Activated CD8-positive, alpha-beta memory T cell treated with anti-CD3 and anti-CD28 coated beads, Interleukin-2, amount 50 U/mL, for 1 hour (primary cell): ENCODE data around the gene GASK1A.
A peak's percentile ranks its signal among the peaks of the same experiment; 100 is the strongest.

Experiments
- DNase-seq: peaks from one replicate; pipeline ENCODE4 v3.0.0-alpha.2; 2020; ENCODE audit errors: extremely low read depth

Gene GASK1A

DNA sequence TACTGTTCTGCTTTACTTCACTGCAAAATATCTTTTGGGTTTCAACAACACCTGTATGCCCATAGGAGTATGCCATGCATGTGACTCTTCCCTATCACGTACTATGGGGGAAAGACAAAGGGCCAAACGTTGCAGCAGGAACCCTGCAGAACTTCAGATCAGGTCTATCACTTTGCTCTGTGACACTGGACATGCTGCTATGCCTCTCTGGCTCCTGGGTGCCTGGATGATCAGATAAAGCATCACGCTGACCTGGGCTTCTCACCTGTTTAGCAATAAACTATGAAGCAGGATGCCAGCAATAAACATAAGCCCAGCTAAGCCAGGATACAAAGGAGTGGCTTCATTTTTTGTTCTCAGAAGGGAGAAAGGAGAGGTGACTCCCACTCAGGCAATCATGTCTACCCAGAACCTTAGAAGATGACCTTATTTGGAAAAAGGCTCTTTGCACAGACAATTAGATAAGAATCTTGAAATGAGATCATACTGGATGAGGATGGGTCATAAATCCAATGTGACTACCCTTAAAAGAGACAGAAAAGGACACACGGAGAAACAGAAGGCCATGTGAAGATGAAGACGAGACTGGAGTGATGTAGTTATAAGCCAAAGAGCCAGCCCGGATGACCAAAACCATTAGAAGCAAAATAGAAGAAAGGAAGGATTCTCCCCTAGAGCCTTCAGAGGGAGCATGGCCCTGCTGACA lies 107.5 kb downstream of the GASK1A start:
- DNase-seq = no peak

DNA sequence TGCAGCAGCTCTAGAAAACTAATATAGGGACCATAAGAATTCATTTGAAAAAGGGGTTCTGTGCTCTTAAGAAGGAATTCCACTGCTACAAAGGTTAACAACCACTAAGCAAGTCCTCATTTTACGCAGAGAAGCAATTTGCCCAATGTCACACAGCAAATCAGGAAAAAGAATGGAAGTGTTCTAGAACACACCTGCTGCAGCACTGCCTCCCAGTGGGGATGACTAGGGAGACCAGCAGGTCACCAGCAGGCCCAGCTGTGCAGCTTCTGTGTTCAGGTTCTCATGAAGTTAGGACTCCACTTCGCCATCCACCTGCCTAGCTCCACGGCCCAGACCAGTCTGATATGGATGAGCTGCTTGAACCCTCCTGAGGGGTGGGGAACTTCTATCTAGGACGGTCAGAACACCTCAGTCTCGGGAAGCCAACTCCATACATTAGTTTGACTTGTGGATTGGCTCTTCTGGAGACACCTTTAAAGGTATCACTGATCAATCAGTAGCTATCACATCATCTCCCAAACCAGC lies 108.2 kb downstream of the GASK1A start:
- no peak for DNase-seq

DNA sequence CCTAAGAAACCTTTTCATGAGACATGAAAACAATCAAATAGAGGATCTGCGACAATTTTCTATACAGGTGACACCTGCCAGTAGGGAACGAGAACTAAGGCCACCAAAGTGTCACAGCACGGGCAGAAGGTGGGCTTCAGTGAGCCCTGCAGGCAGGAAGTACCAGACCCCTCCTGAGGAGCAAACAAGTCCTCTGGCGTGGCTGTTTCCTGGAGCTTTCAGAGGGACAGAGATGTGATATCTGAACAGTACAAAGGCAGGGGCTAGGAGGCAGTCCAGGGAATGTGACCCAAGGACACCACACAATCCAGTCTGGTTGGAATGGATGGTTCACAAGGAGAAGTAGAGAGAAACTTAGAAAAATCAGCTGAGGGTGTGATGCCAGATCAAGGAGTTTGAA lies 110.0 kb downstream of the GASK1A start:
- no peak for DNase-seq

DNA sequence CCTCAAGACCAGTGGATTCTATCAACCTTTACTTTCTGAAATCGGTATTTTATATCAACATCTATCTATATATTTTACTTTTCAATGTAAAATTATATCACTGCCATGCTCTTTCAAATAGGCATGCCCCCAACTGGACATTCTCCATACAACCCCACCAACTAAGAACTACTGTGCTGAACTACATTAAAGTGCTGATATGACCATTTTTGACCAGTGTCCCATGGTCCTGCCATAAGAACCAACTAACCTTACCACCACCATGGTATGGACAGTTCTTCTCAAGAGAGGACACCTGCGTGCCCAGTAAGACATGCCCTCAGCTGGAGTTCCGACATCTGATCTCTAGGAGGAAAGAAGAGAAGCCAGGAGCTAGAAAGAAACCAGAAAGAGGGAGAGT lies 111.1 kb downstream of the GASK1A start:
- DNase-seq = no peak

DNA sequence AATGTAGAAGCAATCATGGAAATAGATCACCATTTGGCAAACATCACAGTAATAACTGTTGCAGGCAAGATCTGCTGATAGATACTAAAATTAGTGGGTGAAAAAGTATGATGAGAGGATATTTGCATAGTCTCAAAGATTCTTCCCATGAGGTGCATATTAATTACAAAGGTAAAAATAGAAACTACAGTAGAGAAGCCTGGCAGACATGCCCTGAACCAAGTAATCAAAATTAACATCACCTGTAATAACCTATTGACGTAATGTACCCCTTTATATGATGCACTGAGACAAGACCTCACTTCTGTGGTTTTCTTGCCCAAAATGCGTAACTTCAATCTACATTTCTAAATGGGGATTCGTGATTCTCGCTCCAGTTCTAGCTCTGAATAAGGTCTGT lies 112.4 kb downstream of the GASK1A start:
- DNase-seq = no peak

DNA sequence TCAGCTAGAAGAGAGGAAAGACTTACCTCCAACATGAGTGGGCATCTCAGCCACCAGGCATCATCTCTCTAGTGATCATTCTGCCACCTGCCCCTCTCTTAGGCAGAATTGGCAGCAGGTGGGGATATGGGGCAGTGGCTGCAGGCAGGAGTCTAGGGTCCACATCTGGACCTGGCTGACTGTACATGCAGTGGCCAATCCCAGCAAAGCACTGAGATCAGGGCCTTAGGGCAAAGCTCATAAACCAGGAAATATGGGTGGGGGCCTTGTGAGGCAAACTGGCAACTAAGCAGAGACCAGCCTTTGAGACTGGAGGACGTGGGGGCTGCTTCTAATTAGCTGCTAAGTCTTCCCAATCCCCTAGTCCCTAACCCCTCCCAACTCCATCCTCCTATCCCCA lies 113.9 kb downstream of the GASK1A start:
- no peak for DNase-seq

- DNase-seq = no peak
Measured at GRCh38 chr3:43093974-43094373, 114.9 kb downstream of the GASK1A start.

- no peak for DNase-seq
Measured at GRCh38 chr3:43094381-43094780, 115.3 kb downstream of the GASK1A start.

DNA sequence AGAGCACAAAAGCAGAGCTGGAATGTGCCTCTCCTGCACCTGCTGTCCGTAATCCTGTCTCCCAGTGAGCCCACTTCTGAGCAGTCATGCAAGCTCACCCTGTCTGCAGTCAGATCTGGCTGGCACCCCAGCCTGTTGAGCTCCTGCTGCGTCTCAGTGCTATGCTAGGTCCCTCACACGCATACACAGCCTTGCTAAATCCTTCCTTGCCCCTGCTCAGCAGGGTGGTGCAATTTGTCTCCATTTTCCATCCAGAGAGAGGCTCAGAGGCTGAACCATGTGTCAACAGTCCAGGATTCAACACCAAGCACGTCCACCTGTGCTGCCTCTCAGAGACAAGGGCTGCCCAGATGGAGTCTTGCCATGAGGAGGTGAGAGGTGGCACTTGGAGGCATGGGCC lies 115.7 kb downstream of the GASK1A start:
- no peak for DNase-seq

- DNase-seq = no peak
Measured at GRCh38 chr3:43095370-43095769, 116.3 kb downstream of the GASK1A start.

- no peak for DNase-seq
Measured at GRCh38 chr3:43096761-43097160, 117.7 kb downstream of the GASK1A start.

DNA sequence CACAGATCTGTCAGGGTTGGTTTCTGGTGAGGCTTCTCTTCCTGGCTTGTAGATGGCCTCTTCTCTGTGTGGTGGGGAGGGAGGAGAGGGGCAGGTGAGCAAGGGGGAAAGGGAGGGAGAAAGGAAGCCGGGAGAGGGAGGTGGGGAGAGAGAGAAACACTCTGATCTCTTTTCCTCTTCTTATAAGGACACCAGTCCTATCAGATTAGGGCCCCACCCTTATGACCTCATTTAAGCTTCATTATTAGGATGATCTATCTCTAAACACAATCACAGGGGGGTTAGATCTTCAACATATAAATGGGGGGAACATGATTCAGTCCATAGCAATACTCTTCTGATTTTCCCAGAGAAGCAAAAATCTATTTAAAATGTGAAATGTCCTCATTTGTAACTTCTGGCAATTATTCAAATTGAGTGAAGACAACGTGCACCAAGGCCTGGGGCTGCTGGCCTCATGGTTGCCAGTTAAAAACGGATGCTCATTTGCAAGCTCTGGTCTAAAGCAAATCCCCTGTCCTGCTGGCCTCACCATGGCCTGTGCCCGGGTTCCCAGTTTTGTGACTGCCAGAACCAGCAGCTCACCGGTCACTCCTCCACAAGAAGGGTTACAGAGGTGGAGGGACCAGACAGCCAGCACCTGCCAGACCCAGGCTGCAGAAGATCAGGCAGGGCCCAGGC lies 118.4 kb downstream of the GASK1A start:
- no peak for DNase-seq

GRCh38 chr3:43098761-43099160 lies 119.7 kb downstream of the GASK1A start:
- DNase-seq = no peak

DNA sequence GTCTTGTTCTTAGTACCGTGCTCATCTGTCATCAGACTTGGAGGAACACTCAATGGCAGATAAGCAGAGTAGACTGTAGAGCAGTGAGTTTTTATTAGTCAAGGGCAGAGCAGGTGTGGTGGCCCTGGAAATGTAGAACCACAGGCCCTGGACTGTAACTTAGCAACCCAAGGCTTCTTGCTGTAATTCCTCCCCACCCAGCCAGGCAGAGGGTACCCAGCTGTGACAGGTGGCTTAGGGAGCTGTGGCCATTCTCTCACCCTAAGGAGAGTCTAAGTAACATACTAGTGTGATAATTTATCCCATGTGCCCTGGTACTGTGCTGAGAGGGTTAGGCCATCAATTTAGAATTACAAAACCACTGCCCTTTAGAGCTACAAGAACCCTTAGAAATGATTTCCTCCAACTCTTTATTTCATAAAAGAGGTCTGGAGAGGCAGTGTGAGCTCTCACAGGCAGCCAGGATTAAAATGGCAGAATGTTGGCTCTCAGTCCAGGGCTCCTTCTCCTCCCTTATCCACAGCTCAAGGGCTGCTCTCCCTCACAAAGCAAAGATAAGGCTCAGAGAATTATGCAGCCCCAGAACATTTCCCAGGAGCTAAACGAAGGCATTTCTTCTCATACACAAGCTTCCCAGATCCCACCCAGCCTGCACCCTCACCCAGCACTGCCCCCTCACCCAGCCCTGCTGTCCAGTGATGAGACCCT lies 123.8 kb downstream of the GASK1A start:
- no peak for DNase-seq

GRCh38 chr3:43104039-43104438 lies 124.9 kb downstream of the GASK1A start:
- DNase-seq = no peak

DNA sequence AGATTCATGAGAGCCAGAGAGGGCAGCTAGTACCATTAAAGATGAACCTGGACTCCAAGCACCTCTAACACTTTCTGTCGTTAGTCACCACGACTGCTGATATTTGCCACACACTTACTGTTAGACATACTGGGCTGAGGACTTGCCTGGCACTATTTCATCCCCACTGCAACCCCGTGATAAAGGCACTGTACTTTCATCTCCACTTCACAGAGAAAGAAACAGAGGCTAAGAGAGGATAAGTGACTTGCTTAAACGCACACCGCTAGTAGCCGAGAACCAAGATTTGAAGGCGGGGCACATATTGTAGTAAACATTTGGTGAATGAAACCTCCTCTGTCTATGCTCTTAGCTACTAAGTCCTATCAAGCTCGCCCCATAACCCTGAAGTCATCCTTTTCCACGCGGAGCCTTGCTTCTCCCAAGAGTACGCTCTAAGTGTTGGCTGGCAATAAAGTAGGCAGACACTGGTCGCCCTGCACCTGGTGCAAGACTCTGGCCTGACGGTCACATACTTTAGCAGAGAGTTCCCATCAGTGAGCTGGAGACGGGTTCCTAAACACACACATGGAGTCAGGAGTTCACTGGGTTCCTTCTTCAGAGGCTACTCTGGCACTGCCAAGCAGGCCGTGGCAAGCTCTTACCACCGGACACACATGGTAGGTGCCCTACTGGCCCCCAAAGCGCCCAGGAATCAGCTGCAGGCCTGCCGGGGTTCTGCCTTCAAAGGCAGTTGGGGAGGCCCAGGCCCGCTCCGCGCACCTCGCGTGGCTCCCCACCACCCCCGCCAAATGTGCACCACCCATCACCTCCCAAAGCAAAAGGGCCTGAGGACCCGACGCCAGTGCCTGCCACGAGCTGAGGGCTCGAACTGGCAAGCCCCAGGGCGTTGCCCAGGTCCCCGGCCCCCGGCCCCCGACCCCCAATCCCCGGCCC lies 125.8 kb downstream of the GASK1A start:
- DNase-seq = no peak

- peak; percentile 56 for DNase-seq
Measured at GRCh38 chr3:43105596-43106292, 126.6 kb downstream of the GASK1A start, which contains the start of gene POMGNT2. TSS of gene POMGNT2 (minus strand) at chr3:43106079. CDS start at chr3:43081431, 24,648 bp downstream.

- DNase-seq = no peak
Measured at GRCh38 chr3:43106293-43106628, 127.2 kb downstream of the GASK1A start.
